Urothelium cell line (cell line): ENCODE results near the gene THSD1.
A peak's percentile ranks its signal among the peaks of the same experiment; 100 is the strongest.
"Not testable (repeated sequence)": the region's sequence is repeated elsewhere in the genome, so short reads cannot be mapped to it uniquely, and the experiment has no call there.

ENCODE experiments used
- DNase-seq: peaks from one replicate; pipeline ENCODE4 v3.0.0; 2011; ENCODE audit warnings: low spot score, mixed read lengths
- FAIRE-seq: peaks from 2 replicates; lab custom pipeline; 2011; peaks lifted over from hg19 to GRCh38; lab: Jason Lieb, UNC

Gene THSD1

DNA sequence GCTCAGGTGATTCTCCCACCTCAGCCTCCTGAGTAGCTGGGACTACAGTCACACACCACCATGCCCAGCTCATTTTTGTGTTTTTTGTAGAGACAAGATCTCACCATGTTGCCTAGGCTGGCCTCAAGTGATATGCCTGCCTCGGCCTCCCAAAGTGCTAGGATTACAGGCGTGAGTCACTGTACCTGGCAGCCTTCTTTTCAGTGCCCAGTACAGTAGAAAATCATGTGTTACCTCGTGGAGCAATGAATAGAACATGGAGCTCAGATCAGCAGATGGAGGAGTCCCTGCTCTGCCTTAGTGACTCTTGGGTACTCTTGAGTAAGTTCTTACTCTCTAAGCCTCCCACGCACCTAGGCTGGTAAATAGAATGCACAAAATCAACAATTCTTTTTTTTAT, 44.7 kb downstream of the THSD1 start:
- no peak for DNase-seq
- FAIRE-seq: no peak

DNA sequence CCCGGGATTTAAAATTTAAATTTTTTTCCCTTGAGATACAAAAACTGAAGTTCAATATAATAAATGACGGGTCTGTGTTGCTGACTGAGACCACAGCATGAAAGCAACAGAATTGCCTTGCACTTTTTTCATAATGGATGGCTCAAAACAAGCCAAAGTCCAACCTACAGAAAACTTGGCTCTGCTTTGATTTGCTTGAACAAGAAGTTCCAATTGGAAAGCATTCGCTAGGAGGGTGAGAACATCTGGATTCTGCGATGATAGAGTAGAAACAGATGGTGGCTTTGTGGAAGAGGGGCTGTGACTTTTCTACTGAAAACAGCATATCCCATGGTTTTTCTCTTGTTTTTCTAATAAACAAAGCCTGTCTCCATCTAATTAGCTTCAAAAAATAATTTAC, 46.4 kb downstream of the THSD1 start:
- DNase-seq: no peak
- FAIRE-seq: no peak

DNA sequence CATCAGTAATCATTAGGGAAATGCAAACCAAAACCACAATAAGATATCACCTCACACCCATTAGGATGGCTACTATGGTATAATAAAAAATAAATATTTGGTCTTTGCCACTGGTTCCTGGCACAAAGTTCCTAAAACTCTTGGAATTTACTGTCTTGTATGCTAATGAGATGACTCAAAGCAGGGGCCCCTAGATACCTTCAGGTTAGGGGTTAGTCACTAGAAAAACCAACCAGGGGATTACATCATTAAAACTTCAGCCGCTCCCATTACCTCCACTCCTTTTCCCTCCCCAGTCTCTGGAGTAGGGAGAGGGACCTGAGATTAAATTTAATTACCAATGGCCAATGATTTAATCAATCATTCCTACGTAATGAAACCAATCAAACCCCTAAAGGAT, 49.6 kb downstream of the THSD1 start:
- peak; percentile 72 for DNase-seq
- FAIRE-seq: no peak

DNA sequence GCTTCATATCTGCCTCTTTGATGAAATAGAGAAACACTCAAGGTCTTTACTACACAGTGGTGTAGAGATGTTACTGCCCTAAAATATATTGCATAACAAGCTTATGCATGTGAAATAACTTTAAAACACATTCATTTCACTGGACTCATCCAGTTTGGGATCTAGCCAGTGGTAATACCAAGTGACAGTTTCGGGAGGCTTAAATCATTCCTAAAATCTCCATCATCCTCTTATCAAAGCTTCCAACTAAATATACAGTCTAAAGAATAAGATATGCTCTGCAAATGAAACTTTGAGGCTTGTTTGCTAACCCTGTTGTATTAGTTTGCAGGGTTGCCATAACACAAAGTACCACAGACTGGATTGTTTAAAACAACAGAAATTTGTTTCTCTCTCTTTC, 52.8 kb downstream of the THSD1 start:
- no peak for DNase-seq
- no peak for FAIRE-seq

DNA sequence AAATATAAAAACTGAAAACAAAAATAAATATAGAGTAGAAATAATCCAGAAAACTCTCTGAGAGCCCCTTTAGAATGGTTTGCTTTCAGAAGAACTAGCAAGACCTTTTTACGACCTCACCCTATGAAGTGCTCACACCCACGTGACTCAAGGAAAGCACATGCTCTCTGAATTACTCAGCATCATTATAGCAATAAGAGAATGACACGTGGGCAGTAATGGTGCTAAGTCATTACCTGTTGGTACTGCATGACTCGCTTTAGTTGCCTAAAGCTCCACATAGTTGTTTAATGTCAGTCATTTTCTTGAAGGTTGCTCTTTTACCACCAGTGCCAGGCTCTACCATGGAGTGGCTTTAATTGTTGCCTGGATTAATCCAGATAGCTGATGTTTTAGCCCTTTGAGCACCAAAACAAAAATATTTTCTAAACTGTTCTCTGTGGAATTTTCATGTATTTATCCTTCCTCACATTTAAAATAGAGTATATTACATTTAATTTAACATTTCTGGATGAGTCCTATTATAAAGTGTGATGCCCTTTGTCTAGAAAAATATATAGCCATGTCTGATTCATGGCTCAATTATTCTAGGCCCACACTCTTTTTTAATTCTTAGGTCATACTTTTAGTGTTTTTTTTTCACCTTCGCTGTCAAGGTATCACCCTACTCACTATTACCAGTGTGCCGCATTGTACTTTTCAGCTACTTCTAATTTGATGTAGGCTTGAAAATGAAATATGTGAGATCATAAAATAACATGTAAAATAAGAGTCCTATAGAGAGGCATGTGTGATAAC, 56.8 kb downstream of the THSD1 start:
- FAIRE-seq (no peak), DNase-seq (peak; percentile 32)

DNA sequence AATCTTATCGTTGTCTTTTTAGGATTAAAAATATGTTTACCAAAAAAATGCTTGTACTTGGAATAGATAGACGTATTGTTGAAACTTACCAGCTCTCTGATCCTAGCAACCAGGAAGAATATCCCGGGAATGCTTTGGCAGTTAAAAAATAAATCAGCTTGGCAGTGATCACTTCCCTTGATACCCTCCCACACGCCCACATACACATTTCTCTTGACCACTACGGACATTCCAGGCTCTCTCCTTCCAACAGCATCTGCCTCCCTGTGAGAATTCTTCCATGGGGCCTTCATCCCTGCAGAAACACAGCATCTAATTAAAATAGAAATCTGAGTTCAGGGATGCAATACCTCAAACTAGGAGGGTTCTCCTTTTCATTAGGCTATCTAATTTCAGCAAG, 57.9 kb downstream of the THSD1 start:
- DNase-seq (peak; percentile 56), FAIRE-seq (no peak)

DNA sequence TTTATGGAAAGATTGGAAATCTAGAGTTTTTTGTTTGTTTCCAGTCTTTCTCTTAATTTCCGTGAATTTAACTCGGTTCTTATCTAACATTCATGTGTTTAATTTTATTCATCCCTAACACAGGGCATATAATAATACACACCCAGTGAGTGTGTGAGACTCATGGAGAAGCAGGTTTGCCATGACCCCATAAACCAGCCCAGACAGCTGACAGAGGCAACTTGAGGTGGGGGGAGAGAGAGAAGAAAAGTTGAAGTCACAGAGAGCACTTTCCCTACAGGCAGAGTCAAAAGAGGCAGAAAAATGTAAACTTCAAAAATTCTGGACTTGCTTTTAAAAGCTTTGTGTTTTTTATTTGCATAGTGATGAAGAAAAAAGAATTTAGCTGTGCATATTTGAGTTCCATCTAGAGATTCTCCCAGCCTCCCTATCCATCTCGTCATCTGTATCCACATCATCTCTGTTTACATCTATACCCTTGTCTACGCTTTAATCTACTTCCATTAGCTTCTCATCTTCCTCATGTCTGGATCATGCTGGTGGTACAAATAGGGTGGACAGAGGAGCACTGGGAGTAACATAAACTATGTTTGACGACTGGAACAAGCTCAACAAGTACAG, 60.2 kb downstream of the THSD1 start:
- FAIRE-seq (no peak), DNase-seq (no peak)

DNA sequence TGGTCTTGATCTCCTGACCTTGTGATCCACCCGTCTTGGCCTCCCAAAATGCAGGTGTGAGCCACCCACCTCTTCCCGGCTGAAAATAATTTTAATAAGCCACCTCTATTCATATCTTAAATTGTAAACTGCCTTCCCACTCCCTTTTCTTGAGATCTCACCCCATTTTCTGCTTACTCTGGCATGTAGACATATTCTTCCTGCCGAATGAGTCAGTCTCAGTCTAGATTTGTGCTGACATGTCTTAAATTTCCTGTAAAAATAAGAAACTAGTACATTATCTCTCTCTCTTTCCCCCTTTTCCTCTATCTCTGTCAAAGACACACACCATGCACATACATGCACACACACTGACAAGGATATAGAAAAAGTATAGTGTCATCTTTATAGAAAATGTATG, 60.9 kb downstream of the THSD1 start:
- no peak for FAIRE-seq

DNA sequence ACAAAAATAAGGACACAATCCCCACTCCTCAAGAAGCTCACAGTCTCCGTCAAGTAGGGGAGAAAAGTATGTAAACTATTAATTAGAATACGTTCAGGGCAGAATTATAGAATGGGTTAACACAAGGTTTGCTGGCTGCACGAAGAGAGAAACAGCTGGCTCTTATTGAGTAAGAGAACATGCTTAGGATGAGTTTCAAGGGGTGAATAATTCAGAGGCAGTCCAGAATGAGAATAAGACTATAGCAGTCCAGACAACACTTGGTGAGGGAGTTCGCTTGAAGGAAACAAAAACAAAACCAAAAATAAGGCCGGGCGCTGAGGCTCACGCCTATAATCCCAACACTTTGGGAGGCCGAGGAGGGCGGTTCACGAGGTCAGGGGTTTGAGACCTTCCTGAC, 61.9 kb downstream of the THSD1 start:
- FAIRE-seq (no peak), DNase-seq (no peak)

More for the DNA sequence above, 60.9 kb downstream of the THSD1 start:
- no peak for DNase-seq

DNA sequence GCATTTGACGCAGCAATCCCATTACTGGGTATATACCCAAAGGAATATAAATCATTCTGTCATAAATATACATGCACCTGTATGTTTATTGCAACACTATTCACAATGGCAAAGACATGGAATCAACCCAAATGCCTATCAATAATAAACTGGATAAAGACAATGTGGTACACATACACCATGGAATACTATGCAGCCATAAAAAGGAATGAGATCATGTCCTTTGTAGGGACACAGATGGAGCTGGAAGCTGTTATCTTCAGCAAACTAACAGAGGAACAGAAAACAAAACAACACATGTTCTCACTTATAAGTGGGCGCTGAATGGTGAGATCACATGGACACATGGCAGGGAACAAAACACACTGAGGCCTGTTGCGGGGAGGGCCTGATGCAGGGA, 63.8 kb downstream of the THSD1 start:
- FAIRE-seq, DNase-seq: not testable (repeated sequence)

DNA sequence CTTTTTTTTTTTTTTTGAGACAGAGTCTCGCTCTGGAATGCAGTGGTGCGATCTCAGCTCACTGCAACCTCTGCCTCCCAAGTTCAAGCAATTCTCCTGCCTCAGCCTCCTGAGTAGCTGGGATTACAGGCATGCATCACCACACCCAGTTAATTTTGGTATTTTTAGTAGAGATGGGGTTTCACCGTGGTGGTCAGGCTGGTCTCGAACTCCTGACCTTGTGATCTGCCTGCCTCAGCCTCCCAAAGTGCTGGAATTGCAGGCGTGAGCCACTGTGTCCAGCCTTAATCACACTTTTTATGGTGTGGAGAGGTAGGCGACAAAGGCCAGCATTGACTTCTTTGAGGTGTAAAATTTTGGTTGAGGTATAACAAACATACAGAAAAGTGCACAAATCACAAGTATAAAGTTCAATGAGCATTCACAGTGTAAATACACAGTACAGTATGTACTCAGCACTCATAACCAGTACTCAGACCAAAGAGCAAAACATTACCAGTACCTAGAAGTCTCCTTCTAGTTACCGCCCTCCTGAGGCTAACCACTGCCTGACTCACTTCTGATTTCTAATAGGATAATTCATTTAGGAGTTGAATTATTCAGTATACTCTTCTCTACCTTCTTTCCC, 68.0 kb downstream of the THSD1 start:
- not testable (repeated sequence) for FAIRE-seq, DNase-seq

DNA sequence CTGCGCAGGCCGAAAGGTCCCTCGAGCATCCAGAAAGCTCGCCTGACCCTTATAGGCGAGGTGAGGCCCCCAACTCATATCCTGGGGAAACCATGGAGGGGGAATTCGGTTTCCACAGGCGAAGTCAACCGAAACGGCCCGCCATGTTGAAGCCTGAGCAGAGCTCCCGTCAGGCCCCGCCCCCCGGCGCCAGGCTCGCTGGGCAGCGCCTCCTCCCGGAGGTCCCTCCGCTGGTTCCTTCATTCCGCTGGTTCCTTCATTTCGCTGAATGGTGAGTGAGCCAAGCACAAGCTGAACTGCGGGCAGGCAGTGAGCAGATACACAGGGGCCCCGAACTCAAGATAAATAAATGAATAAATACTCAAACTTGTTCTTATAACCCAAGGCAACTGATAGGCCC, 71.9 kb downstream of the THSD1 start:
- DNase-seq, FAIRE-seq: not testable (repeated sequence)

DNA sequence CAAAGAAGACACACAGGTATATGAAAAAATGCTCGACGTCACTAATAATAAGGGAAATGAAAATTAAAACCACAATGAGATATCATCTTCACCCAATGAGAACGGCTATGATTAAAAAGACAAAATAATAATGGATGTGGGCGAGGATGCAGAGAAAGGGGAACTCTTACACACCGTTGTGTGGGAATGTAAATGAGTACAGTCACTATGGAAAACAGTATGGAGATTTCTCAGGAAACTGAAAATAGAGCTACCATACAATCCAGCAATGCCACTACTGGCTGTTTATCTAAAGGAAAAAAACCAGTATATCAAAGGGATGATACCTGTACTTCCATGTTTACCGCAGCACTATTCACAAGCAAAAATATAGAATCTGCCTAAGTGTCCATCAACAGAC, 74.1 kb downstream of the THSD1 start:
- not testable (repeated sequence) for FAIRE-seq, DNase-seq
